Measurements from ENCODE around the gene PAGR1.

DNA sequence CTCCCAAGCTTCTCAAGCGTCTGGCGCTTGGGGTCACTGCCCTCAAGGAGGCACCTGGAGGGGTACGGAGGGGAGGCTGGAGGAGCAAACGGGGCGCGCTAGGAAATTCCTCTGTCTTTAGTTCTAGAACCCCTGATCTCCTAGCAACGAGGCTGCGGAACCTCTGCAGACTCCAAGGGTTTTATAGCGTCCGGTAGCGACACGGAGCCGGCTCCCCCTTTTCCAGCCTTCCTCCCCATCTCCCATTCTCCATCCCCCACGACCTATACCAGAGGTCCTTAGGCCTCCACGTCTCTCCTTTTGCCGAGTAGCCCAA lies 47.7 kb downstream of the PAGR1 start:
- TF ChIP-seq, protein P1, sequence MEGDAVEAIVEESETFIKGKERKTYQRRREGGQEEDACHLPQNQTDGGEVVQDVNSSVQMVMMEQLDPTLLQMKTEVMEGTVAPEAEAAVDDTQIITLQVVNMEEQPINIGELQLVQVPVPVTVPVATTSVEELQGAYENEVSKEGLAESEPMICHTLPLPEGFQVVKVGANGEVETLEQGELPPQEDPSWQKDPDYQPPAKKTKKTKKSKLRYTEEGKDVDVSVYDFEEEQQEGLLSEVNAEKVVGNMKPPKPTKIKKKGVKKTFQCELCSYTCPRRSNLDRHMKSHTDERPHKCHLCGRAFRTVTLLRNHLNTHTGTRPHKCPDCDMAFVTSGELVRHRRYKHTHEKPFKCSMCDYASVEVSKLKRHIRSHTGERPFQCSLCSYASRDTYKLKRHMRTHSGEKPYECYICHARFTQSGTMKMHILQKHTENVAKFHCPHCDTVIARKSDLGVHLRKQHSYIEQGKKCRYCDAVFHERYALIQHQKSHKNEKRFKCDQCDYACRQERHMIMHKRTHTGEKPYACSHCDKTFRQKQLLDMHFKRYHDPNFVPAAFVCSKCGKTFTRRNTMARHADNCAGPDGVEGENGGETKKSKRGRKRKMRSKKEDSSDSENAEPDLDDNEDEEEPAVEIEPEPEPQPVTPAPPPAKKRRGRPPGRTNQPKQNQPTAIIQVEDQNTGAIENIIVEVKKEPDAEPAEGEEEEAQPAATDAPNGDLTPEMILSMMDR (IDR thresholded peaks at IDR 0.05): peak; percentile 58
- TF ChIP-seq ZFX (IDR thresholded peaks at IDR 0.05; ENCODE audit: borderline replicate concordance): no peak

All from 22Rv1 (cell line).